Thyroid gland (tissue), 4 donors: ENCODE data around the gene LNPEP.

ENCODE experiments used
- POLR2A ChIP-seq, 2 donors: fragments of 450-650 bp; IDR thresholded peaks; one replicate each; pipeline ENCODE4 v1.6.1; 2017; ENCODE audit warnings: antibody characterized with exemption in 2 of 2, mild to moderate bottlenecking in 2 of 2, moderate library complexity in 1 of 2
- TF ChIP-seq, protein P1 (sequence below), 6 experiments: fragments of 200-600 bp in 3 of 6; fragments of 450-650 bp in 3 of 6; sonication (generic) in 3 of 6; IDR thresholded peaks; one replicate each; pipeline ENCODE4 v1.5.1; 2016 to 2019; ENCODE audit warnings: antibody characterized with exemption in 6 of 6, mild to moderate bottlenecking in 2 of 6, inconsistent platforms in 1 of 6, moderate library complexity in 1 of 6

DNA sequence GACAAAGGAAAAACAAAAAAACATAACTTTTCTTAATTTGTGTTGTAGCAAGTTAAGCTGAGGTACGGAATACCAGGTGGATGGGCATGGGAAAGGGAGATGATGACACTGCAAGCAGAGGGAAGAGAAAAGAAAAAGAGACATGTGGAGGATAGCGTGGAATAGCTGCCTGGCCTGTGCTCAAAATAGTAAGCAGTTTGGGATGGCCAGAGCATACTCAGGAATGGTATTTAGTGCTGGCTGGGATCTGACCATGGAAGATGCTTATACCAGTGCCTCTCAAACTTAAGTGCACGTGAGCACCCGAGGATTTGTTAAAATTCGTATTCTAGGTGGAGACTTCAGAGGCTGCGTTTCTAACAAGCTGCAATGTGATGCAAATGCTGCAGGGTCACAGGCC lies 41.3 kb downstream of the LNPEP start:
- TF ChIP-seq POLR2A (IDR thresholded peaks at IDR 0.05) = no peak
- TF ChIP-seq, protein P1, sequence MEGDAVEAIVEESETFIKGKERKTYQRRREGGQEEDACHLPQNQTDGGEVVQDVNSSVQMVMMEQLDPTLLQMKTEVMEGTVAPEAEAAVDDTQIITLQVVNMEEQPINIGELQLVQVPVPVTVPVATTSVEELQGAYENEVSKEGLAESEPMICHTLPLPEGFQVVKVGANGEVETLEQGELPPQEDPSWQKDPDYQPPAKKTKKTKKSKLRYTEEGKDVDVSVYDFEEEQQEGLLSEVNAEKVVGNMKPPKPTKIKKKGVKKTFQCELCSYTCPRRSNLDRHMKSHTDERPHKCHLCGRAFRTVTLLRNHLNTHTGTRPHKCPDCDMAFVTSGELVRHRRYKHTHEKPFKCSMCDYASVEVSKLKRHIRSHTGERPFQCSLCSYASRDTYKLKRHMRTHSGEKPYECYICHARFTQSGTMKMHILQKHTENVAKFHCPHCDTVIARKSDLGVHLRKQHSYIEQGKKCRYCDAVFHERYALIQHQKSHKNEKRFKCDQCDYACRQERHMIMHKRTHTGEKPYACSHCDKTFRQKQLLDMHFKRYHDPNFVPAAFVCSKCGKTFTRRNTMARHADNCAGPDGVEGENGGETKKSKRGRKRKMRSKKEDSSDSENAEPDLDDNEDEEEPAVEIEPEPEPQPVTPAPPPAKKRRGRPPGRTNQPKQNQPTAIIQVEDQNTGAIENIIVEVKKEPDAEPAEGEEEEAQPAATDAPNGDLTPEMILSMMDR (IDR thresholded peaks at IDR 0.05) = no peak
